Large intestine (tissue), 3 donors: Measurements from ENCODE around the gene SLC16A12. TPM values are rescaled to one million over a fixed set of nuclear protein-coding genes. Genes with fewer than 3 reads are reported as not detected.

Experiments used
- DNase-seq, 2 donors: peaks; one replicate each; pipeline versions ENCODE4 v3.0.0 to v3.0.0-alpha.2; 2013
- H3K27ac ChIP-seq: one replicate; pipeline ENCODE4 v1.5.1; 2013; ENCODE audit warnings: low read length
- H3K27me3 ChIP-seq: 2 replicates; pipeline ENCODE4 v1.6.1; 2013; ENCODE audit warnings: low read length; ENCODE audit not compliant: control insufficient read depth, insufficient read depth
- H3K36me3 ChIP-seq: 2 replicates; pipeline ENCODE4 v1.6.1; 2013; ENCODE audit warnings: low read length; ENCODE audit not compliant: control insufficient read depth, insufficient read depth
- H3K4me1 ChIP-seq: one replicate; pipeline ENCODE4 v1.6.1; 2013; ENCODE audit warnings: low read length; ENCODE audit not compliant: control insufficient read depth, insufficient read depth
- H3K4me3 ChIP-seq: one replicate; pipeline ENCODE4 v1.5.1; 2013; ENCODE audit warnings: low read length
- H3K9me3 ChIP-seq: one replicate; pipeline ENCODE4 v1.6.1; 2013; ENCODE audit warnings: mild to moderate bottlenecking, low read depth, low read length, moderate library complexity; ENCODE audit not compliant: control insufficient read depth
- WGBS: methylation state at CpG from one replicate; pipeline ENCODE4 v1.1.5; 2013; ENCODE audit warnings: low lambda C conversion rate; ENCODE audit not compliant: insufficient coverage; 5-methylcytosine and 5-hydroxymethylcytosine counted together
- polyA plus RNA-seq: library from polyadenylated mRNA; unstranded; fragments of 120-200 nt; gene quantifications from one replicate; pipeline ENCODE4 v1.2.1, GENCODE V29; 2013

The SLC16A12 gene
- polyA plus RNA-seq, 1 donor: 1.1 TPM

- H3K36me3 ChIP-seq: no peaks in the 10 kb centered on the region
- peak in 1 of 2 donors; percentile 44 for DNase-seq
- no peaks in the 10 kb centered on the region for H3K27me3 ChIP-seq
- no peaks in the 10 kb centered on the region for H3K9me3 ChIP-seq
- peak overlapping the region; percentile 19 for H3K27ac ChIP-seq
- no peaks in the 10 kb centered on the region for H3K4me1 ChIP-seq
- WGBS: 20% methylated on average over 1 of the region's 7 CpGs
- H3K4me3 ChIP-seq: no peak overlapping the region
Measured at GRCh38 chr10:89516149-89516832, 19.1 kb downstream of the SLC16A12 start.

- 86% methylated on average over 1 of the region's 8 CpGs for WGBS
- Histone ChIP-seq H3K4me1 (no peaks in the 10 kb centered on the region), H3K9me3 (peaks cover under 1% of the 10 kb centered on the region), H3K27ac (no peak overlapping the region), H3K4me3 (no peak overlapping the region), H3K36me3 (no peaks in the 10 kb centered on the region), H3K27me3 (no peaks in the 10 kb centered on the region)
- DNase-seq: no peak
Measured at GRCh38 chr10:89515031-89515841, 20.2 kb downstream of the SLC16A12 start.

- H3K4me3 ChIP-seq: no peak overlapping the region
- no peaks in the 10 kb centered on the region for H3K36me3 ChIP-seq
- no peaks in the 10 kb centered on the region for H3K27me3 ChIP-seq
Measured at GRCh38 chr10:89513206-89513605, 22.2 kb downstream of the SLC16A12 start.

DNA sequence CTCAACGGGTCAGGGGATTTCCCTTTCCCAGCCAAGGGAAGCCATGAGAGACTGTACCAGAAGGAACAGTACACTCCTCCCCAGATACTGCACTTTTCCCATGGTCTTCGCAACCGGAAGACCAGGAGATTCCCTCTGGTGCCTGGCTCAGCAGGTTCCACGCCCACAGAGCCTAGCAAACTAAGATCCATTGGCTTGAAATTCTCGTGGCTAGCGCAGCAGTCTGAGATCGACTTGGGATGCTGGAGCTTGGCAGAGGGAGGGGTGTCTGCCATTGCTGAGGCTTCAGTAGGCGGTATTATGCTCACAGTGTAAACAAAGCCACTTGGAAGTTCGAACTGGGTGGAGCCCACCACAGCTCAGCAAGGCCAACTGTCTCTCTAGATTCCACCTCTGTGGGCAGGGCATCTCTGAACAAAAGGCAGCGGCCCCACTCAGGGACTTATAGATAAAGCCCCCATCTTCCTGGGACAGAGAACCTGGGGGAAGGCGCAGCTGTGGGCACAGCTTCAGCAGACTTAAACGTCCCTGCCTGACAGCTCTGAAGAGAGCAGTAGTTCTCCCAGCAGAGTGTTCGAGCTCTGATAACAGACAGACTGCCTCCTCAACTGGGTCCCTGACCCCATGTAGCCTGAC lies 29.6 kb downstream of the SLC16A12 start:
- no peak for DNase-seq
- H3K27ac ChIP-seq: no peak overlapping the region
- H3K9me3 ChIP-seq: peaks cover 3% of the 10 kb centered on the region
- H3K4me3 ChIP-seq: no peak overlapping the region
- H3K4me1 ChIP-seq: no peaks in the 10 kb centered on the region
- no peaks in the 10 kb centered on the region for H3K36me3 ChIP-seq
- no CpG with 5 or more reads among the region's 13 CpGs for WGBS
- no peaks in the 10 kb centered on the region for H3K27me3 ChIP-seq

More at GRCh38 chr10:89513206-89513605, 22.2 kb downstream of the SLC16A12 start:
- no peak overlapping the region for H3K27ac ChIP-seq
- peaks cover 3% of the 10 kb centered on the region for H3K9me3 ChIP-seq
- H3K4me1 ChIP-seq: no peaks in the 10 kb centered on the region
- WGBS: no CpG with 5 or more reads among the region's 1 CpG
- DNase-seq: no peak

DNA sequence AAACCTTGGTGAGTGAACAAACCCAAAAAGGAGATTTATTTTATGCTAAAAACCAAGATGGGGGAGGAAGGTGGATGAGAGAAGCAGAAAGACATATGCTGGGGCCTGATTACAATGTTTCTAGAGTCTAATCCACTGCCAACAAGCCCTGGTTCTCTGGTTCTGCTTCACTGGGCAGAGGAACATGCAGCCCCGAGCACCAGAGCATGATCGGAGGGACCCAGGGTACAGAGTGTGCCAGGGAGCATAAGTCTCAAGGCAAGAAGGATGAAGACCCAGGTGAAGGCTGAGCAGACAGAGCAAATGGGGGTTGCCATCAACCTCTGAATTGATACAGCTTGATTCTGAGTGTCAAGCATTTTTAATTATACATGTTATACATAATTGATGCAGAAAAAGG lies 30.7 kb downstream of the SLC16A12 start:
- no peak overlapping the region for H3K4me3 ChIP-seq
- DNase-seq: no peak
- H3K9me3 ChIP-seq: no peaks in the 10 kb centered on the region
- H3K27ac ChIP-seq: no peak overlapping the region
- H3K36me3 ChIP-seq: no peaks in the 10 kb centered on the region
- no peaks in the 10 kb centered on the region for H3K4me1 ChIP-seq
- no CpG with 5 or more reads among the region's 2 CpGs for WGBS
- H3K27me3 ChIP-seq: no peaks in the 10 kb centered on the region

DNA sequence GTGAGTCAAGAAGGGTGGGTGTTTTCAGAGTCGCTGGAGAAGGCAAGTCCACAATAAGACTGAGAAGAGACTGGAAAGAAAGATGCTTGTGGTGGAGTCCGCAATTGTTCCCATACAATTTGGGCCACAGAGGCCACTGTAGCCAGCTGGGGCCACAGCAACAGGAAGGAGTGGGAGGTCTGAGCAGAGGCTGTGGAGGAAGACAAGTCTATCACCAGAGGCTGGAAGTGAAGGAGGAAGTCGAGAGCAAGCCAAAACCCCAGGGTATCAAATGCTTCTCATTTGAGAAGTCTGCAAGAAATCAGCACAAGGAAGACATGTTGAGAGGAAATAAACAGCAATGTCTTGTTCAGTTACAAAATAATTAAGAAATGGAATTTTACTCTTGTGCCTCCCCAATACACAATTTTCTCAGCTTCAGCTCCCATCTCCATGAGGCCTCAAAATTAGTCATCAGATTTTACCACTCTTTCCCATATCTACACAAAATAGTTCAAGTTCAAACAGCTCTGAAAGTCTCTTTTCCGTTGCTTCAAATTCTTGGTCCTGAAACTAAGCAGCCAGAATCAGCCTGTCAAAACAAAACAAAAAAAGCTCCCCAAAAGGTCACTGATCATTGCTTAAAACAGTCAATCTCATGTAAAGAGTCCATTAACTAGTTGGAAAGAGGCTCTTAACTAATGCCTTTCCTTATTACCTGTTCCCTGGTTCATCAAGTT lies 31.6 kb downstream of the SLC16A12 start:
- Histone ChIP-seq H3K9me3 (no peaks in the 10 kb centered on the region), H3K27me3 (no peaks in the 10 kb centered on the region), H3K4me3 (no peak overlapping the region), H3K36me3 (no peaks in the 10 kb centered on the region), H3K27ac (no peak overlapping the region), H3K4me1 (no peaks in the 10 kb centered on the region)
- WGBS: 100% methylated on average over 2 of the region's 4 CpGs
- no peak for DNase-seq

DNA sequence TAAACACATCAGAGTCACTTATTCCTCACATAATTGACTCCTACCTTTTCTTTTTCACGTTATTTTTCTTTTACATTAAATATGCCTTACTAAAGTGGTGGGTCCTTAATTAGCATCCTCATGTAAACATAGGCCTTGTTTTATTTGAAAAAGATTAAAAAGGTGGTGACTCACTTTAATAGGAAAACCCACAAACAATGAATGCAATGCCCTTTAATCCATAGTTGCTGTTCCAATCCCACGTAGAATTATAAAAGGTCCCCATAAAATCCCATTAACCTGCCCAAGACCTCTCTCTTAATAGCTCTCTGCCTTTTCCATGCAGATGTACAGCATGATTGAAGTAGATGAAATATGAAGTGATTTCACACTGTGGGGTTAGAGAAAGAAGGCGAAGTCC lies 32.2 kb downstream of the SLC16A12 start:
- Histone ChIP-seq H3K9me3 (no peaks in the 10 kb centered on the region), H3K27me3 (no peaks in the 10 kb centered on the region), H3K4me3 (no peak overlapping the region), H3K4me1 (no peaks in the 10 kb centered on the region), H3K36me3 (no peaks in the 10 kb centered on the region), H3K27ac (no peak overlapping the region)
- 100% methylated on average over 1 of the region's 3 CpGs for WGBS
- no peak for DNase-seq

GRCh38 chr10:89502549-89502948 lies 32.8 kb downstream of the SLC16A12 start:
- no peaks in the 10 kb centered on the region for H3K36me3 ChIP-seq
- DNase-seq: no peak
- no CpG with 5 or more reads among the region's 1 CpG for WGBS
- H3K4me1 ChIP-seq: no peaks in the 10 kb centered on the region
- H3K4me3 ChIP-seq: no peak overlapping the region
- no peak overlapping the region for H3K27ac ChIP-seq
- H3K9me3 ChIP-seq: no peaks in the 10 kb centered on the region
- H3K27me3 ChIP-seq: no peaks in the 10 kb centered on the region

- H3K36me3 ChIP-seq: no peaks in the 10 kb centered on the region
- no peaks in the 10 kb centered on the region for H3K27me3 ChIP-seq
- H3K9me3 ChIP-seq: no peaks in the 10 kb centered on the region
- WGBS: 100% methylated on average over 1 of the region's 3 CpGs
- DNase-seq: no peak
- peaks cover 8% of the 10 kb centered on the region for H3K4me1 ChIP-seq
- no peak overlapping the region for H3K4me3 ChIP-seq
- H3K27ac ChIP-seq: no peak overlapping the region
Measured at GRCh38 chr10:89494575-89494974, 40.8 kb downstream of the SLC16A12 start.

GRCh38 chr10:89494068-89494467 lies 41.3 kb downstream of the SLC16A12 start:
- Histone ChIP-seq H3K9me3 (no peaks in the 10 kb centered on the region), H3K27me3 (no peaks in the 10 kb centered on the region), H3K4me3 (no peak overlapping the region), H3K36me3 (no peaks in the 10 kb centered on the region), H3K27ac (no peak overlapping the region), H3K4me1 (peaks cover 11% of the 10 kb centered on the region)
- 80% methylated on average over 4 of the region's 5 CpGs for WGBS
- no peak for DNase-seq
